Activated CD4-positive, alpha-beta T cell treated with anti-CD3 and anti-CD28 coated beads, Interleukin-2, amount 50 U/mL, for 16 hours (primary cell): ENCODE measurements around the gene MYL1.

ENCODE experiments used
- DNase-seq: peaks from one replicate; pipeline ENCODE4 v3.0.0-alpha.2; 2020

The MYL1 gene

GRCh38 chr2:210264282-210264681 lies 50.7 kb downstream of the MYL1 start:
- no peak for DNase-seq

DNA sequence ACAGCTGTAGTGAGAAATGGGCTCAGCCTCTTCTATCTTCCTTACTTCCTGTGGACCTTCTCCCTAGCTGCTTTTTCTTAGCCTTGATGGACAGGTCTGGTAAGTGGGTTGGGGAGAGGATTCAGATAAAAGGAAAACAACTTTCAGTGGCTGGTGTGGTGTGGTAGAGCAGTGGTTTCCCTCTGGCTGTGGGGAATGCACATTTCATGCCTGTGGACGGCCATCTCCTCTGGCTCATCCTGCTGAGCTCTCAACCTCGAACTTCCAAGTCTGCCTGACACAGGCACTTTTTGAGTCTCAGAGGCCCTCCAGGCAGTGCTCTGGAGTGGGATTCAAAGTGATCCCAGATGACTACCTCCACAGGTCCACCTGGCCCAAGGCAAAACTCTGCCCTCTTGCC lies 51.1 kb downstream of the MYL1 start:
- DNase-seq, result no peak

DNA sequence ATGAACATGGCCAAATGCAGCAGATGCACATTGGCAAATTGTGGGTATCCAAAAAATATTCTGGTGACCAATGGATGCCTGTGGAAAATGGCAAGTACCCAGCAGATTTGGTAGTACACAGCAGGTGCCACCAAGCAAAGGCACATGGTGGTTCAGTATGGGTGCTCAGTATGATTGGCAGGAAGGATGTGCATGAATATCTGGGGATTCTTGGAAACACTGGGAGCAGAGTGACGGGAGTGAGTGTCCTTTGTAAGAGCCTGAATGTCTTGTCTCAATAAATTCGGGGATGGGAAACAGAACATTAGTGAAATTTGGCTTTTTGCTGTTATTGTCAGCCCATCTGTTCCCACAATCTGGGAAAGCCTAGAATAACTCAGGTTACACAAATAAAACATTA lies 52.9 kb downstream of the MYL1 start:
- DNase-seq, result no peak

DNA sequence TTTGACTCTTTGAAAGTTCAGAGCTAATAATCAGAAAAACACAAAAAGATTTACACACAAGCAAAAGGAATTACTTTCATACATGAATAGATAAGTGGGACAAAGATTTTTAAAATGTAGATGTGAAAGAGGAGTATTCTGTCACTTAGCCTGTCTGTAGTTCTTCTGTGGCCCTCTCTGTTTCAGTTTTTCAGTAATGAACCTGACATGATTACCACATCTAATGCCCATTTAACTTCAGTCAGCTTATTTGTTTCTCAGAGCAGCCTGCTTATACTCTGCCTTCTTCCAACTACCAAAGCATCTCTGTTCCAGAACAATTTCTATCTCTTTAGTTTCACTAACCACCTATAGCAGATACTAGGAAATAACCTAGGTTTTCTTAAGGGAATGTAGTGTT lies 55.3 kb downstream of the MYL1 start:
- no peak for DNase-seq

GRCh38 chr2:210252699-210253606 lies 62.0 kb downstream of the MYL1 start:
- DNase-seq, result no peak

- DNase-seq, result no peak
Measured at GRCh38 chr2:210250622-210251021, 64.4 kb downstream of the MYL1 start.
